Neural progenitor cell (in vitro differentiated cells): ENCODE data around the gene CDC37L1.

Experiments
- CTCF ChIP-seq: fragments of 200-600 bp; sonication (generic); IDR thresholded peaks from 2 replicates; pipeline ENCODE4 v1.5.1; 2017; ENCODE audit warnings: antibody characterized with exemption, mild to moderate bottlenecking
- EZH2 ChIP-seq: fragments of 200-600 bp; sonication (generic); IDR thresholded peaks from 2 replicates; pipeline ENCODE4 v1.6.1; 2017; ENCODE audit warnings: antibody characterized with exemption, mild to moderate bottlenecking, moderate library complexity
- EZH2phosphoT487 ChIP-seq: fragments of 200-600 bp; sonication (generic); IDR thresholded peaks from 2 replicates; pipeline ENCODE4 v1.6.1; 2017; ENCODE audit warnings: antibody characterized with exemption

- no peak for TF ChIP-seq EZH2
- no peak for TF ChIP-seq CTCF
- TF ChIP-seq EZH2phosphoT487: no peak
Measured at GRCh38 chr9:4732890-4733289, 53.5 kb downstream of the CDC37L1 start.
